Inflammatory macrophage treated with lipopolysaccharide for 1 hour (primary cell): ENCODE data around the gene ZNF516.
A peak's percentile ranks its signal among the peaks of the same experiment; 100 is the strongest.

Experiments
- DNase-seq, 2 donors: peaks; one replicate each; pipeline ENCODE4 v3.0.0-alpha.2; 2020 to 2022

Gene ZNF516

GRCh38 chr18:76506395-76506794 lies 11.4 kb upstream of the ZNF516 start:
- no peak for DNase-seq

- DNase-seq = peak; percentile 55 to 76
Observed at GRCh38 chr18:76505614-76506013, 10.6 kb upstream of the ZNF516 start.

GRCh38 chr18:76504749-76505148 lies 9.7 kb upstream of the ZNF516 start:
- DNase-seq = peak; percentile 53 to 63

GRCh38 chr18:76503649-76504386 lies 8.8 kb upstream of the ZNF516 start:
- DNase-seq = peak in 1 of 2 donors; percentile 34

- DNase-seq = peak; percentile 71 to 76
Observed at GRCh38 chr18:76502551-76502950, 7.5 kb upstream of the ZNF516 start.

- peak; percentile 77 to 78 for DNase-seq
Observed at GRCh38 chr18:76499637-76500340, 4.7 kb upstream of the ZNF516 start.

GRCh38 chr18:76499021-76499420 lies 4.0 kb upstream of the ZNF516 start:
- DNase-seq = no peak

GRCh38 chr18:76498064-76498463 lies 3.0 kb upstream of the ZNF516 start:
- DNase-seq = no peak

- DNase-seq = no peak
Observed at GRCh38 chr18:76497021-76497420, 2.0 kb upstream of the ZNF516 start.

GRCh38 chr18:76496194-76496890 lies 1.3 kb upstream of the ZNF516 start:
- peak; percentile 66 to 79 for DNase-seq

- peak; percentile 56 to 68 for DNase-seq
Observed at GRCh38 chr18:76495435-76496193, 572 bp upstream of the ZNF516 start.

- no peak for DNase-seq
Observed at GRCh38 chr18:76494231-76495005, 624 bp downstream of the ZNF516 start.

GRCh38 chr18:76493213-76494161 lies 1.6 kb downstream of the ZNF516 start:
- no peak for DNase-seq

GRCh38 chr18:76492669-76493212 lies 2.3 kb downstream of the ZNF516 start:
- peak; percentile 96 to 100 for DNase-seq

GRCh38 chr18:76491776-76492668 lies 3.0 kb downstream of the ZNF516 start:
- peak in 1 of 2 donors; percentile 44 for DNase-seq

GRCh38 chr18:76491473-76491775 lies 3.6 kb downstream of the ZNF516 start:
- peak in 1 of 2 donors; percentile 41 for DNase-seq

GRCh38 chr18:76490670-76491472 lies 4.2 kb downstream of the ZNF516 start:
- DNase-seq = peak; percentile 59 to 67

GRCh38 chr18:76490033-76490432 lies 5.0 kb downstream of the ZNF516 start:
- DNase-seq = no peak

- no peak for DNase-seq
Observed at GRCh38 chr18:76489081-76489480, 6.0 kb downstream of the ZNF516 start.
